Osteoblast (primary cell): ENCODE data around the gene SLC11A2. TPM values are rescaled to one million over a fixed set of nuclear protein-coding genes. Genes with fewer than 3 reads are reported as not detected.

Experiments used
- DNase-seq: peaks from one replicate; pipeline ENCODE4 v3.0.0; 2011; ENCODE audit warnings: low spot score, mixed read lengths; ENCODE audit not compliant: insufficient read length; ENCODE audit errors: missing footprints
- H2AFZ ChIP-seq: 2 replicates; pipeline ENCODE4 v1.6.0; 2011; ENCODE audit warnings: mild to moderate bottlenecking, low read length
- H3K27ac ChIP-seq: 2 replicates; pipeline ENCODE4 v1.5.1; 2011; ENCODE audit warnings: mild to moderate bottlenecking, low read depth, low read length, moderate library complexity
- H3K27me3 ChIP-seq: 2 replicates; pipeline ENCODE4 v1.6.0; 2012; ENCODE audit warnings: mild to moderate bottlenecking, control low read depth, inconsistent platforms, low read length, moderate library complexity; ENCODE audit not compliant: insufficient read depth
- H3K36me3 ChIP-seq: 2 replicates; pipeline ENCODE4 v1.5.1; 2011; ENCODE audit warnings: mild to moderate bottlenecking, low read length, control low read depth, moderate library complexity; ENCODE audit not compliant: insufficient read depth
- H3K4me1 ChIP-seq: 2 replicates; pipeline ENCODE4 v1.5.1; 2011; ENCODE audit warnings: mild to moderate bottlenecking, low read length, control low read depth, moderate library complexity; ENCODE audit not compliant: insufficient read depth
- H3K4me2 ChIP-seq: 2 replicates; pipeline ENCODE4 v1.6.0; 2011; ENCODE audit warnings: mild to moderate bottlenecking, low read length; ENCODE audit not compliant: insufficient read depth
- H3K4me3 ChIP-seq: fragments of 200-600 bp; sonication (generic); 3 replicates; pipeline ENCODE4 v1.5.1; 2012; ENCODE audit warnings: mild to moderate bottlenecking, low read length, inconsistent platforms; ENCODE audit not compliant: insufficient read depth
- H3K79me2 ChIP-seq: 2 replicates; pipeline ENCODE4 v1.6.0; 2012; ENCODE audit warnings: mild to moderate bottlenecking, low read length, control low read depth, inconsistent platforms; ENCODE audit not compliant: insufficient read depth
- H3K9me3 ChIP-seq: 2 replicates; pipeline ENCODE4 v1.5.1; 2011; ENCODE audit warnings: low read depth, low read length, control low read depth
- H4K20me1 ChIP-seq: 2 replicates; pipeline ENCODE4 v1.6.0; 2012; ENCODE audit warnings: mild to moderate bottlenecking, low read length, control low read depth; ENCODE audit not compliant: insufficient read depth
- CTCF ChIP-seq: IDR thresholded peaks from 2 replicates; pipeline ENCODE4 v1.5.1; 2011; ENCODE audit warnings: mild to moderate bottlenecking, low read depth, low read length, moderate library complexity; ENCODE audit errors: extremely low read depth
- total RNA-seq: library from RNA; depleted of rRNA; stranded (reverse); fragments of >200 nt; gene quantifications from 2 replicates; pipeline ENCODE4 v1.2.3, GENCODE V29; 2012

SLC11A2 gene
- 64.4 and 80.7 TPM in 2 replicates for total RNA-seq

GRCh38 chr12:51025836-51026638 is at the start of gene SLC11A2:
TSS of gene SLC11A2 (minus strand) at chr12:51026384. CDS start at chr12:51010728, 15,656 bp downstream.
- Histone ChIP-seq H3K27ac (peak within 1 kb of the TSS; percentile 87), H3K4me3 (peak within 1 kb of the TSS; percentile 96), H3K9me3 (no peaks in the 10 kb centered on the region), H3K79me2 (peaks cover 39% of the 10 kb centered on the region), H3K4me2 (peak within 1 kb of the TSS; percentile 99), H4K20me1 (peaks cover 5% of the 10 kb centered on the region), H3K27me3 (no peaks in the 10 kb centered on the region), H3K36me3 (no peaks in the 10 kb centered on the region), H2AFZ (peak within 1 kb of the TSS; percentile 99), H3K4me1 (peaks cover 32% of the 10 kb centered on the region)
- DNase-seq: peak; percentile 98
- peak; percentile 4 for TF ChIP-seq CTCF

GRCh38 chr12:51075390-51075789 is 49.2 kb upstream of the SLC11A2 start:
- H3K27me3 ChIP-seq: no peaks in the 10 kb centered on the region
- no peak overlapping the region for H3K4me2 ChIP-seq
- no peak overlapping the region for H3K4me3 ChIP-seq
- no peak for TF ChIP-seq CTCF
- no peak overlapping the region for H3K27ac ChIP-seq
- peaks cover 31% of the 10 kb centered on the region for H4K20me1 ChIP-seq
- H2AFZ ChIP-seq: no peak overlapping the region
- H3K36me3 ChIP-seq: peaks cover 44% of the 10 kb centered on the region
- no peak for DNase-seq
- no peaks in the 10 kb centered on the region for H3K9me3 ChIP-seq
- H3K79me2 ChIP-seq: peaks cover 60% of the 10 kb centered on the region
- H3K4me1 ChIP-seq: peaks cover 11% of the 10 kb centered on the region

- H3K9me3 ChIP-seq: no peaks in the 10 kb centered on the region
- no peak overlapping the region for H3K27ac ChIP-seq
- peaks cover 68% of the 10 kb centered on the region for H3K36me3 ChIP-seq
- no peak overlapping the region for H3K4me3 ChIP-seq
- TF ChIP-seq CTCF: no peak
- H3K4me2 ChIP-seq: no peak overlapping the region
- H3K79me2 ChIP-seq: peaks cover 32% of the 10 kb centered on the region
- peaks cover 14% of the 10 kb centered on the region for H4K20me1 ChIP-seq
- H3K4me1 ChIP-seq: peaks cover 5% of the 10 kb centered on the region
- DNase-seq: no peak
- H2AFZ ChIP-seq: no peak overlapping the region
- no peaks in the 10 kb centered on the region for H3K27me3 ChIP-seq
Observed at GRCh38 chr12:51071663-51072062, 45.5 kb upstream of the SLC11A2 start.

- TF ChIP-seq CTCF: no peak
- H4K20me1 ChIP-seq: peaks cover 5% of the 10 kb centered on the region
- no peak overlapping the region for H3K4me2 ChIP-seq
- H3K27me3 ChIP-seq: no peaks in the 10 kb centered on the region
- no peaks in the 10 kb centered on the region for H3K9me3 ChIP-seq
- H3K4me1 ChIP-seq: no peaks in the 10 kb centered on the region
- peaks cover 77% of the 10 kb centered on the region for H3K36me3 ChIP-seq
- H3K4me3 ChIP-seq: no peak overlapping the region
- no peak for DNase-seq
- peaks cover 16% of the 10 kb centered on the region for H3K79me2 ChIP-seq
- no peak overlapping the region for H3K27ac ChIP-seq
- H2AFZ ChIP-seq: no peak overlapping the region
Observed at GRCh38 chr12:51070004-51070403, 43.8 kb upstream of the SLC11A2 start.
